ENCODE measurements around the gene RELCH. TPM values are rescaled to one million over a fixed set of nuclear protein-coding genes. Genes with fewer than 3 reads are reported as not detected.

The RELCH gene
- total RNA-seq, 2 experiments from 2014 or later, result 19.3 to 20.0 TPM

DNA sequence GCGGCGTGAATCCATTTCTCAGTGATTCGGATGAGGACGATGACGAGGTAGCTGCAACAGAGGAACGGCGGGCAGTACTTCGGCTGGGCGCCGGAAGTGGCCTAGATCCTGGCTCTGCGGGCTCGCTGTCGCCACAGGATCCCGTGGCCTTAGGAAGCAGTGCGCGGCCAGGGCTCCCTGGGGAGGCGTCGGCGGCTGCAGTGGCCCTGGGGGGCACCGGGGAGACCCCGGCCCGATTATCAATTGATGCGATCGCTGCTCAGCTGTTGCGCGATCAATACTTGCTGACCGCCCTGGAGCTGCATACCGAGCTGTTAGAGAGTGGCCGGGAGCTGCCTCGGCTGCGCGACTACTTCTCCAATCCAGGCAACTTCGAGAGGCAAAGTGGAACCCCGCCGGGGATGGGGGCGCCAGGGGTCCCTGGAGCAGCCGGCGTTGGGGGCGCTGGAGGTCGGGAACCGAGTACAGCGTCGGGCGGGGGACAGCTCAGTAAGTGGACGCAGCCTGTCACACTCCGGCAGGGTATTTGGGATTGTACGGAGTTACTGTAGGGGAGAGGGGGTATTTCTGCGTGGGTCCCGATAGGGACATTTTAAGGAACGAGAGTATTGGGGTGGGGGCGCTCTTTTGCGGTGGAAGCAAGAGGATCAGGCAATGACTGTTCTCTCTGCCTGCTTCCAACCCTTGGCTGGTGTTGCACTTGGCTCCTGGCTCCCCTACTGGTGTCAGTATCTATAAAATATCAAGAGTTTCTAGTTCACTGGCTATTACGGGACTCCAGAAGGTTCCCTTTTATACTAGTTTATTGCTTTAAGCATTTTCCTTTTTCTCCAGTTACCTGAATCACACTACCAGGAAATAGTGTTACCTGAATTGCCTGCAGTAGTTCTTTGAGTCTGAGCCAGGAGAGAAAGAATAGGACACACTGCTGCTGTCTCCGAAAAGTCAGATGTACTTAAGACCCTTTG, 772 bp downstream of the RELCH start:
- ChIA-PET POLR2A (interaction anchor here (1.2 kb wide), 1 partner anchor 336 kb away, joined by 6 read pairs; no protein-coding TSS in a partner anchor), CTCF (interaction anchor here (1.1 to 1.4 kb wide), 3 partner anchors 44 to 64 kb away, joined by 3 to 6 read pairs (median 3); no protein-coding TSS in a partner anchor)

DNA sequence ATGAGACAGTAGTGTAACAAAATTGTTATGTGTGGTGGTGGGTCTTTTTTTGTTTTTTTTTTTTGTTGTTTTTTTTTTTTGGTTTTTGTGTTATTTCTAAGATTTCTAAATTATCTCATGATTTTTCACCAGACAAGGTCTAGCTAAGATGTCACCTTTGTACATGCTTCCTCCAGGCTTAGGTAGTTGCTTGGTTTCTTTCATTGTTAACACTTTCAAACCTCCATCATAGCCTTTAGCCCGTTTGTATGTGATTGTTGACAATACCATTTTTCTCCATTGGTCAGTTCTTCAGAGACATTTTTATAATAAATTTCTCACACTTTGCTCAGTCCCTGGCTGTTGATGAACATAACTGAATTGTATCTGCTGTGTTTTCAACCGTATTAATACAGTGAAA, 2.2 kb downstream of the RELCH start:
- POLR2A ChIA-PET, result no interaction called here
- CTCF ChIA-PET, result interaction anchor here (0.7 kb wide), 1 partner anchor 295 kb away, joined by 4 read pairs; no protein-coding TSS in a partner anchor

- POLR2A ChIA-PET, result no interaction called here
- CTCF ChIA-PET, result interaction anchor here (1.6 kb wide), 1 partner anchor 13 kb away, joined by 4 read pairs; no protein-coding TSS in a partner anchor
These were observed 9.0 kb downstream of the RELCH start for GRCh38 chr18:62196079-62196478.

GRCh38 chr18:62196980-62197379, 9.9 kb downstream of the RELCH start:
- POLR2A ChIA-PET, result no interaction called here
- CTCF ChIA-PET, result no interaction called here

DNA sequence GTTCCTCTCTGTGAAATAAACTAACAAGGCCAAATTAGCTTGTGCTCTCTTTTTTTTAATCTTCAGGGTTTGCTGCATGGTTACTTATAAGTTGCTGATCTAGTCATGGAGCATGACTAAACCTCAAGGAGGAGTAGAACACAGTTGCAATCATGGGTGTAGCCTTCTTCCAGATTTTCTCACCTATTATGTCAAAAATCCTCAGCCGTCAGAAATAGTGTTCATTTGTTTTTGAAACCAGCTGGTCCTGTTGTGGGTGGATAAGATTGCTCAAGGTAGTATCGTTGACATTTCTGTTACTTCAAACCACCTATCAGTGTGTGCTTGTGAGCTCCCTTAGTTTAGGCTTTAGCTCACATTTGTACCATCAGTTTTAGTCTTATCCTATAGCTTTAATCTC, 11.2 kb downstream of the RELCH start:
- POLR2A ChIA-PET, result no interaction called here
- CTCF ChIA-PET, result interaction anchor here (1.3 to 1.6 kb wide), 2 partner anchors 51 to 67 kb away, joined by 3 to 5 read pairs; no protein-coding TSS in a partner anchor

GRCh38 chr18:62199629-62200028, 12.6 kb downstream of the RELCH start:
- ChIA-PET CTCF (interaction anchor here (0.8 to 1.3 kb wide), 2 partner anchors 48 to 66 kb away, joined by 3 read pairs; no protein-coding TSS in a partner anchor), POLR2A (interaction anchor here (1.1 kb wide), 1 partner anchor 13 kb away, joined by 3 read pairs; the partner anchor contains the start of genes PIGN and RELCH)

- ChIA-PET CTCF (interaction anchor here (0.7 to 1.2 kb wide), 3 partner anchors 9 to 989 kb away, joined by 3 to 4 read pairs (median 3); no protein-coding TSS in a partner anchor), POLR2A (interaction anchor here (1.1 kb wide), 1 partner anchor 13 kb away, joined by 3 read pairs; the partner anchor contains the start of genes PIGN and RELCH)
These were observed 13.3 kb downstream of the RELCH start for GRCh38 chr18:62200121-62200914.

DNA sequence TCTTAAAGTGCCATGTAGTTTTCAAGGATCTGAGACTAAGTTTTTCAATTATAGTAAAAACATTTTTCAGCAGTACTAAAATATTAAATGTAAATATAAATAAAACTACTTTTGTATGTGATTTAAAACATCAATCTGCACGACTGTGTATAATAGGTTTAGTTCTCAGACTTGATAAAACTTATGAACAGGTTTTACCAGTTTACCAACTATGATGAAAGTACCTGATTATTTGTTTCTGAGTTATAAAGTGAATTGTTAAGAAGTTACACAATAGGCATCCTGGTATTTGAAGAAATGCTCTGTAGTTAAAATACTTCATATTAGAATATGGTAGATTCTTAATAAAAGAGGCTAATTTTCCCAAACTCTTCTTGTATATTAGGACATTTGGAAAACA, 14.8 kb downstream of the RELCH start:
- ChIA-PET POLR2A (no interaction called here), CTCF (no interaction called here)

- ChIA-PET CTCF (no interaction called here), POLR2A (no interaction called here)
These were observed 18.8 kb downstream of the RELCH start for GRCh38 chr18:62205824-62206223.

- CTCF ChIA-PET, result no interaction called here
- POLR2A ChIA-PET, result no interaction called here
These were observed 19.5 kb downstream of the RELCH start for GRCh38 chr18:62206593-62206992.

GRCh38 chr18:62209046-62209445, 22.0 kb downstream of the RELCH start:
- CTCF ChIA-PET, result interaction anchor here (1.0 kb wide), 1 partner anchor 9 kb away, joined by 4 read pairs; no protein-coding TSS in a partner anchor
- POLR2A ChIA-PET, result no interaction called here

- POLR2A ChIA-PET, result no interaction called here
- CTCF ChIA-PET, result interaction anchor here (1.0 kb wide), 1 partner anchor 10 kb away, joined by 4 read pairs; no protein-coding TSS in a partner anchor
These were observed 23.1 kb downstream of the RELCH start for GRCh38 chr18:62210138-62210537.

DNA sequence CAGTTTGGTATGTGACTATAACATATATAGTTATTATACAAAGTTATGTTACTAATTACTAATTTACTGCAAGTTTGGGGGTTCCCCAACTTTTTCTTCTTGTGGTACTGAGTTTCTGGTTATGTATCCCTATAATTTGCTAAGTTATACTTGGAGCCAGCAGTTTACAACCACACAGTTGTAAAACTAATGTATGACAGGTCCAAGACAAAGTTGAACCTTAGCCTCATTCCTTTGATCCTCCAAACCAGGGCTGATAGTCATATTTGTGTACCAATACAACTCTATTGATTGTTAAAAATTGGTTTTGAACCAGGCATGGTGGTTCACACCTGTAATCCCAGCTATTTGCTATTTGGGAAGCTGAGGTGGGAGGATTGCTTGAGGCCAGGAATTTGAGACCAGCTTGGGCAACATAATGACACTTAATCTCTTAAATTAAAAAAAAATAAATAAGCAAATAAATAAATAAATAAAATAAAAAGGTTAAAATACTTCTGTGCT, 24.3 kb downstream of the RELCH start:
- ChIA-PET POLR2A (no interaction called here), CTCF (no interaction called here)

GRCh38 chr18:62214790-62215189, 27.7 kb downstream of the RELCH start:
- ChIA-PET CTCF (no interaction called here), POLR2A (no interaction called here)

- CTCF ChIA-PET, result no interaction called here
- POLR2A ChIA-PET, result no interaction called here
These were observed 37.2 kb downstream of the RELCH start for GRCh38 chr18:62224229-62224628.

GRCh38 chr18:62226047-62226446, 39.0 kb downstream of the RELCH start:
- ChIA-PET CTCF (no interaction called here), POLR2A (no interaction called here)

DNA sequence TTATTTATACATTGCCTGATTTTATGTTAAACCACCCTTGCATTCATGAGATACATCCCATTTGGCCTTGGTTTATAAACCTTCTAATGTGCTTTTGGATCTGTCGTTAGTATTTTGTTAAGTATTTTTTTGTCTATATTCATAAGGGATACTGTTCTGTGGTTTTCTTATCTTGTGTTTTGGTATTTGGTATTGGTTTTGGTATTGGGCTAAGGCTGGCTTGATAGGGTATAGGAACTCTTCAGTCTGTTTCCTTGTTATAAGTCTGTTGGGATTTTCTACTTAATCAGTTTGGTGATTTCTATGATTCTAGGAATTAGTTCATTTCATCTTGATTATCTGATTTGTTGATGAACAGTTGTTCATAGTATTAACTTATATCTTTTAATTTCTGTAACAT, 49.2 kb downstream of the RELCH start:
- ChIA-PET CTCF (no interaction called here), POLR2A (no interaction called here)

DNA sequence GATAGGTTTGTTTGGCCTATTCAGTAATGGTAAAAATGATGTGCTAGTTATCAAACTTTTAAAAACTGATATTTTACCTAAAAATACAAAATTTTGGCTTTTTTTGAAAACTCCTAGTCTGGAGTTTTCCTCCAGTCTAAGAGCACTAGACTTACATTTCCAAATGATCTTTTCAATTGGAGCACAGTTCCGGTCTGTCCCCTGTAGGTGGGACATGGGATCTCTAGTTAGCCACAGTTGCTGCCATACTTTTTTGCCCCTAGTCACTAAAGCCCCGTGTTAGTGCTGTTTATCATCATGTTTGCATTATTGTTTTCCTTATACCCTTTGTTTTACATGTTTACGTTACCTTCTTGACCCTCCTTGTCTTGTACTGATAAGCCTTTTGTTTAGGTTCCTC, 52.4 kb downstream of the RELCH start:
- ChIA-PET POLR2A (no interaction called here), CTCF (interaction anchor here (0.7 kb wide), 2 partner anchors 9 to 248 kb away, joined by 3 read pairs; no protein-coding TSS in a partner anchor)

DNA sequence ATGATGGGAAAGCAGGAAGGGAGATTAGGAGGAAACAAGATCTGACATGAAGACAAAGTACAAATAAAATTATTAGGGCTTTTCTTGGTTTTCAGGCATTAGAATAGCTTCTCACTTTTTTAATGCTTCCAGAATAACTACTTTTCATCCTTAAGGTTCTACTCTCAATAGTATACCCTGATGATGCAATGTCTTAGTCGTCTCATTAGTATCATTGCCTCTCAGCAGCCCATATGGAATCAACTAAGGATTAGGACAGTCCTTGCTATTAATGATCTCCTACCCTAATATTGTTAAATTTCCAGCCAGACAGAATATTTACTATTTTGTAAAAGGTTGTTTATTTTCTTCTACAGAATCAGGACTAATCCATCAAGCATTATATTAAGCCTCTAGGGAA, 55.9 kb downstream of the RELCH start:
- CTCF ChIA-PET, result no interaction called here
- POLR2A ChIA-PET, result interaction anchor here (0.6 kb wide), 1 partner anchor 9 kb away, joined by 3 read pairs; no protein-coding TSS in a partner anchor

DNA sequence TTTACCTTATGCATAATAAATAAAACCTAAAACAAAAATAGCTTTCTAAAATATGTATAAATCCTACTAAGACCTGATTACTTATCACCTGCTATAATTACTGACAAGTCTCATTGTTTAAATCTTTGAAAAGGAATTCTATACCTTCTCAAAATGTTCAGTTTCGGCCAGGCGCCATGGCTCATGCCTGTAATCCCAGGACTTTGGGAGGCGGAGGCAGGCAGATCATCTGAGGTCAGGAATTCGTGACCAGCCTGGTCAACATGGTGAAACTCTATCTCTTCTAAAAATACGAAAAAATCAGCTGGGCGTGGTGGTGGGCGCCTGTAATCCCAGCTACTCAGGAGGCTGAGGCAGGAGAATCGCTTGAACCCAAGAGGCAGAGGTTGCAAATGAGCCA, 58.1 kb downstream of the RELCH start:
- ChIA-PET CTCF (no interaction called here), POLR2A (no interaction called here)

Data from activated CD8-positive, alpha-beta memory T cell treated with anti-CD3 and anti-CD28 coated beads for 36 hours (primary cell).